ENCODE results near the gene PXK.
"Not testable (repeated sequence)": the region's sequence is repeated elsewhere in the genome, so short reads cannot be mapped to it uniquely, and the experiment has no call there.

PXK gene

GRCh38 chr3:58323529-58324390, 8.9 kb upstream of the PXK start:
- DNase-seq = no peak

GRCh38 chr3:58324391-58325390, 8.0 kb upstream of the PXK start:
- DNase-seq = no peak

- no peak for DNase-seq
These were observed 7.1 kb upstream of the PXK start for GRCh38 chr3:58325525-58325992.

GRCh38 chr3:58326267-58326900, 6.3 kb upstream of the PXK start:
- no peak for DNase-seq

- DNase-seq = no peak
These were observed 3.4 kb upstream of the PXK start for GRCh38 chr3:58329150-58329921.

GRCh38 chr3:58329922-58330413, 2.7 kb upstream of the PXK start:
- no peak for DNase-seq

GRCh38 chr3:58331593-58332152, 1.0 kb upstream of the PXK start:
- DNase-seq = no peak

GRCh38 chr3:58333206-58334012, 717 bp downstream of the PXK start:
- DNase-seq = peak; percentile 21

- no peak for DNase-seq
These were observed 1.3 kb downstream of the PXK start for GRCh38 chr3:58334013-58334321.

- no peak for DNase-seq
These were observed 1.8 kb downstream of the PXK start for GRCh38 chr3:58334506-58334884.

GRCh38 chr3:58335652-58335947, 2.9 kb downstream of the PXK start:
- no peak for DNase-seq

- DNase-seq = no peak
These were observed 3.6 kb downstream of the PXK start for GRCh38 chr3:58336135-58336882.

GRCh38 chr3:58337190-58337589, 4.5 kb downstream of the PXK start:
- no peak for DNase-seq

- not testable (repeated sequence) for DNase-seq
These were observed 6.5 kb downstream of the PXK start for GRCh38 chr3:58339146-58339545.

GRCh38 chr3:58340594-58341244, 8.0 kb downstream of the PXK start:
- no peak for DNase-seq

GRCh38 chr3:58341376-58341775, 8.7 kb downstream of the PXK start:
- no peak for DNase-seq

GRCh38 chr3:58342676-58343075, 10.0 kb downstream of the PXK start:
- DNase-seq = no peak

GRCh38 chr3:58345457-58345856, 12.8 kb downstream of the PXK start:
- DNase-seq = no peak

- DNase-seq = no peak
These were observed 13.7 kb downstream of the PXK start for GRCh38 chr3:58346368-58346767.

- no peak for DNase-seq
These were observed 15.3 kb downstream of the PXK start for GRCh38 chr3:58347984-58348383.

All from activated CD4-positive, alpha-beta T cell treated with anti-CD3 and anti-CD28 coated beads, Interleukin-2, amount 50 U/mL, for 1 hour (primary cell).